Measurements from ENCODE around the gene GRM7. TPM values are rescaled to one million over a fixed set of nuclear protein-coding genes. Genes with fewer than 3 reads are reported as not detected.

The GRM7 gene
- total RNA-seq, 1 experiment from 2014 or later = 0.28 TPM

DNA sequence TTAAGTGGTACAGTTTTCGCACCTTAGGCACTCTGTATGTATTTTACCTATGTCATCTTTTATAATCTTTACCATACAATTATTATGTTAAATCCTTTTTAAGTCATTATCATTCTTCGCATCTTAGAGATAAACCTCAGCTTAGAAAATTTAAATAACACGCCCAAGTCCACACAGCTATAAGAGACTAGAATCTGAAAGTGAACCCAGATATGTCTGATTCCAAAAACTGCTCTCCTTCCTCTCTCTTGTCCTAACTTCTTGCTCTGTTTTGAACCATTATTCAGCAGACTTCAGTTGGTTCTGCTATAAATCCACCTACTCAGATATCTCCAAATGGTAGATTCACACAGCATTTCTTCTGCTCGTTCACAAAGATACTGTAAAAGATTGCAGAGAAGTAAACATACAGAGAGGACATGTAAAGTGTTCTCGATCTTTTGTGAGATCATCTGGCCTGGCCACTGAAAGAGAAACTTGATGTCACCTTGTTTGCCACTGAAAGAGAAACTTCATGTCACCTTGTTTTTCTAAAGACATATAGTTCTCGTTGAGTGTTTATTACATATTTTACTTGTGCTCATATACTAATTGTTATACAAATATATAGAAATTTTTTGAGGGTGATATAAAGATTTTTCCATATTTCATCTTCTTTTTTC lies 533.2 kb downstream of the GRM7 start:
- H4K91ac ChIP-seq (ENCODE audit: insufficient read length, low read depth, low read length) = no peak overlapping the region

More for the DNA sequence above, 533.2 kb downstream of the GRM7 start:
- H3K9me3 ChIP-seq (ENCODE audit: control insufficient read depth, low read depth, low read length) = no peaks in the 10 kb centered on the region
- WGBS (ENCODE audit: extremely low coverage, insufficient read length, low lambda C conversion rate) = 100% methylated on average over 1 of the region's 6 CpGs
- H3K56ac ChIP-seq (ENCODE audit: insufficient read length, low read depth, low read length) = no peak overlapping the region
- no peaks in the 10 kb centered on the region for H3K4me1 Mint-ChIP-seq
- no peaks in the 10 kb centered on the region for H3K79me1 ChIP-seq (ENCODE audit: insufficient read depth, low read depth, low read length, poor library complexity, severe bottlenecking)
- H2BK120ac ChIP-seq (ENCODE audit: low read depth, low read length, poor library complexity, severe bottlenecking) = no peak overlapping the region
- H2BK5ac ChIP-seq (ENCODE audit: insufficient read length, low read length) = no peak overlapping the region
- H3K18ac ChIP-seq (ENCODE audit: insufficient read length, low read depth, low read length) = no peak overlapping the region
- H3T11ph ChIP-seq (ENCODE audit: low read length) = no peak overlapping the region
- no peaks in the 10 kb centered on the region for H3K27me3 Mint-ChIP-seq (ENCODE audit: low read depth)
- no peak overlapping the region for H2AFZ ChIP-seq (ENCODE audit: low read length)
- H3K23ac ChIP-seq (ENCODE audit: insufficient read length, low read depth, low read length) = no peak overlapping the region
- no peak overlapping the region for H3K27ac Mint-ChIP-seq
- H3K14ac ChIP-seq (ENCODE audit: insufficient read depth, low read length) = no peak overlapping the region
- H3K9me3 Mint-ChIP-seq = no peaks in the 10 kb centered on the region
- no peaks in the 10 kb centered on the region for H3K23me2 ChIP-seq (ENCODE audit: insufficient read length, low read depth, low read length, poor library complexity, severe bottlenecking)
- H3K27ac ChIP-seq (ENCODE audit: insufficient read length, low read depth, low read length) = no peak overlapping the region
- no peaks in the 10 kb centered on the region for H3K27me3 ChIP-seq (ENCODE audit: insufficient read depth, low read length)
- no peak overlapping the region for H3K4ac ChIP-seq (ENCODE audit: low read depth, low read length)
- no peak for DNase-seq
- H3K4me3 Mint-ChIP-seq = no peak overlapping the region
- no peak overlapping the region for H4K8ac ChIP-seq (replicated peaks; ENCODE audit: insufficient read length, low read depth, low read length)
- H2BK20ac ChIP-seq (ENCODE audit: low read depth, low read length, poor library complexity, severe bottlenecking) = no peak overlapping the region
- H4K5ac ChIP-seq (ENCODE audit: insufficient read length, low read depth, low read length) = no peak overlapping the region
- H2AK5ac ChIP-seq (ENCODE audit: insufficient read length, low read length) = no peak overlapping the region
- H2BK15ac ChIP-seq (ENCODE audit: low read depth, low read length) = no peak overlapping the region
- H3K4me1 ChIP-seq (ENCODE audit: insufficient read depth, low read length) = no peaks in the 10 kb centered on the region
- H4K20me1 ChIP-seq (ENCODE audit: control insufficient read depth, insufficient read depth, insufficient read length) = no peaks in the 10 kb centered on the region
- H3K9ac ChIP-seq (ENCODE audit: extremely low read depth, insufficient read length, low read length) = no peak overlapping the region
- no peak overlapping the region for H2BK12ac ChIP-seq (ENCODE audit: insufficient read length, low read depth, low read length)
- no peaks in the 10 kb centered on the region for H3K79me2 ChIP-seq (ENCODE audit: insufficient read depth, low read length)
- no peaks in the 10 kb centered on the region for H3K36me3 Mint-ChIP-seq (ENCODE audit: insufficient read depth in 1 of 3, low read depth in 3 of 3)
- no peak overlapping the region for H3K4me2 ChIP-seq (ENCODE audit: insufficient read depth, insufficient read length, low read length)
- TF ChIP-seq, protein P1, sequence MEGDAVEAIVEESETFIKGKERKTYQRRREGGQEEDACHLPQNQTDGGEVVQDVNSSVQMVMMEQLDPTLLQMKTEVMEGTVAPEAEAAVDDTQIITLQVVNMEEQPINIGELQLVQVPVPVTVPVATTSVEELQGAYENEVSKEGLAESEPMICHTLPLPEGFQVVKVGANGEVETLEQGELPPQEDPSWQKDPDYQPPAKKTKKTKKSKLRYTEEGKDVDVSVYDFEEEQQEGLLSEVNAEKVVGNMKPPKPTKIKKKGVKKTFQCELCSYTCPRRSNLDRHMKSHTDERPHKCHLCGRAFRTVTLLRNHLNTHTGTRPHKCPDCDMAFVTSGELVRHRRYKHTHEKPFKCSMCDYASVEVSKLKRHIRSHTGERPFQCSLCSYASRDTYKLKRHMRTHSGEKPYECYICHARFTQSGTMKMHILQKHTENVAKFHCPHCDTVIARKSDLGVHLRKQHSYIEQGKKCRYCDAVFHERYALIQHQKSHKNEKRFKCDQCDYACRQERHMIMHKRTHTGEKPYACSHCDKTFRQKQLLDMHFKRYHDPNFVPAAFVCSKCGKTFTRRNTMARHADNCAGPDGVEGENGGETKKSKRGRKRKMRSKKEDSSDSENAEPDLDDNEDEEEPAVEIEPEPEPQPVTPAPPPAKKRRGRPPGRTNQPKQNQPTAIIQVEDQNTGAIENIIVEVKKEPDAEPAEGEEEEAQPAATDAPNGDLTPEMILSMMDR (conservative IDR thresholded peaks at IDR 0.05) = no peak
